ENCODE results near the gene CDC14A.
"Not testable (repeated sequence)": the region's sequence is repeated elsewhere in the genome, so short reads cannot be mapped to it uniquely, and the experiment has no call there.

Gene CDC14A

DNA sequence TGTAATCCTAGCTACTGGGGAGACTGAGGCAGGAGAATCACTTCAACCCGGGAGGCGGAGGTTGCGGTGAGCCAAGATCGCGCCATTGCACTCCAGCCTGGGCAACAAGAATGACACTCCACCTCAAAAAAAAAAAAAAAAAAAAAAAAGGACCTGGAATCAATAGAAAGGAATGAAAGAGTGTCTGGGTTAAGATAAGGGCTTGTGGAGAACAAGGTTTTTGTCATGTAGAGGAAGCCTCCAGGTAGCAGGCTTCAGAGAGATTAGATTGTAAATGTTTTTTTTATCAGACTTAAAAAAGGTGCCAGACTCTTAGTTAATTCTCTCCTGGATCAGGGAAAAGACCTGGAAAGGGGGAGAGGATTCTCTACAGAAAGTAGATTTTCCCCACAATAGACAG is 14.4 kb upstream of the CDC14A start:
- DNase-seq: not testable (repeated sequence)

DNA sequence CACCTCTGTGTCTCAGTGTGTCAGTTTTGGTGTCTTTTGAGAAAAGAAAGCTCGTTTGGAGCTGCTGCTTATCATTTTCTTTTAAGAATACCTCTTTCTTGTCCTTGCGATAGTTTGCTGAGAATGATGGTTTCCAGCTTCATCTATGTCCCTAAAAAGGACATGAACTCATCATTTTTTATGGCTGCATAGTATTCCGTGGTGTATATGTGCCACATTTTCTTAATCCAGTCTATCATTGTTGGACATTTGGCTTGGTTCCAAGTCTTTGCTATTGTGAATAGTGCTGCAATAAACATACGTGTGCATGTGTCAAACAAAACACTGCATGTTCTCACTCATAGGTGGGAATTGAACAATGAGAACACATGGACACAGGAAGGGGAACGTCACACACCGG is 12.6 kb upstream of the CDC14A start:
- not testable (repeated sequence) for DNase-seq

DNA sequence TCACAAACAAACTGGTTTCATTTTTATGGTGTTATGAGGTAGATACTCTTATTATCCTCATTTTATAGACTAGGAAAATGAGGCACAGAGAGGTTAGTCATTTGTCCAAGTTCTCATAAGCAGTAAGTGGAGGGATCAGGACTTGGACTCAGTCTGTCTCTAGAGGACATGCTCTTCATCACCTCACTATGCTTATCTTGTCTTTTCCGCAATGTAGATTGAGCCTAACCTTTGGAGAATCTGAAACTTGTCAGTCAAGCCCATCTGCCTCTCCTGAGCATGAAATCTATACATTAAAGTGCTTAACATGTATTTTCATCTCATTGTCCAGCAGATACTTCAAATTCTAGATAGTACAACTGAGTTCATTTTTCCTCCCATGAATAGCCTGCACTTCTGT is 11.8 kb upstream of the CDC14A start:
- DNase-seq: no peak

DNA sequence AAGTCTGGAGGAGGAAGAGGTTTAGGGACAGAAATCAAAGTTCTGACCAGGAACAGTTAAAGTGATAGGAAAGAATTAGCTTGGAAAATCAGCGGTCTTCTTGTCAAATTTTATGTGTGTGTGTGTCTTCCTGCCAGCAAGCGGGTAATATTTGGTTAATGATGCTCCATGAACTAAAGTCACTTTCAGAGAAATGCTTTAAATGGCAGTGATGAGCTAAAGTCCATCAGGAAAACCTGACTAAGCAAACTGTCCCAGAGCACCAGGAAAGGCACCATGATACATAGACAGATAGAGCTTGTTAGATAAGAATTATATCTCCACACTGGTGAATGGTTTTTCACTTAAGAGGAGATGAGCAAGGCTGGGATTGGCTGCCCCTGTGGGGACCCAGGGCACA is 10.0 kb upstream of the CDC14A start:
- no peak for DNase-seq

GRCh38 chr1:100343897-100344296 is 8.4 kb upstream of the CDC14A start:
- no peak for DNase-seq

GRCh38 chr1:100344774-100345173 is 7.5 kb upstream of the CDC14A start:
- no peak for DNase-seq

GRCh38 chr1:100346387-100346786 is 5.9 kb upstream of the CDC14A start:
- no peak for DNase-seq

- DNase-seq: no peak
Measured at GRCh38 chr1:100347009-100347966, 5.0 kb upstream of the CDC14A start.

DNA sequence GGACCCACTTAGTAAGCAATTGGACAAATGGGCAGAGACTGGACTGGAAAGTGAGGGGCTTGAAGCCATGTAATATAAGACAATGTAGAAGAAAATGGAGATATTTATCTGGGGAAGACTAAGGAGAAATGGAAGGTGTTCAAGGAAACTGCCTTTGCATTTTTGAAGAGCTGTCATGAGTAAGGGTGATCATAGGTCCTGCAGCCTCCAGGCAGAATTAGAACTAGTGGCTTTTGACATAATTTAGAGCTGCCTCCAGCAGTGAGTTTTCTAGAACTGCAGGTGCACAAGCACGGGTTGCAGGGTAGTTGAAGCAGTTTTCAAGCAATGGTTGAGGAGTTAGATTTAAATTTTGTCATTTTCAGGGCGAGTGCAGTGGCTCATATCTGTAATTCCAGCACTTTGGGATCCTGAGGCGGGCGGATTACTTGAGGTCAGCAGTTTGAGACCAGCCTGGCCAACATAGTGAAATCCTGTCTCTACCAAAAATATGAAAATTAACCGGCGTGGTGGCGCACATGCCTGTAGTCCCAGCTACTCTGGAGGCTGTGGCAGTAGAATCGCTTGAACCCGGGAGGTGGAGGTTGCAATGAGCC is 3.7 kb upstream of the CDC14A start:
- no peak for DNase-seq

GRCh38 chr1:100349246-100349645 is 3.1 kb upstream of the CDC14A start:
- DNase-seq: no peak

- DNase-seq: no peak
Measured at GRCh38 chr1:100350787-100351094, 1.6 kb upstream of the CDC14A start.

- DNase-seq: peak; percentile 74 to 94 (median 84)
Measured at GRCh38 chr1:100351095-100351887, 1.0 kb upstream of the CDC14A start.

GRCh38 chr1:100353071-100353801 is 930 bp downstream of the CDC14A start:
- peak in 4 of 5 experiments; percentile 9 to 49 (median 24) for DNase-seq

DNA sequence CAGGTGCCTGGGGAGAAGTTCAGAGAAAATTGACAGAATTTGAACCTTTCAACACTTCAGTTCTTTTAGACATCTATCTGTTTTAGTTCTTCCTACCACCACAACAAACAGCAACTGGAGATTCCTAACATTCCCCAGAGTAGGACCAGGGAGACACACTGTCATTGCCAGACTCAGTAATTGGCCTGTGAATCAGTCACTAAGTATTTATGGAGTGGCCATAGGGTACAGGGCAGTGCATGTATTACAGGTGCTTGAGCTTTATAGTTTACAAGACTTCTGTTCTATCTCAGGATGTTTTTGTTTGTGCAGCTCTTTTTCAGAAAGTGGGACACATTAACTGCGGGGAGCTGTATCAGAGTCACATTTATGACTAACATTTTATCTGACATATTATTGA is 1.7 kb downstream of the CDC14A start:
- peak in 1 of 5 experiments; percentile 10 for DNase-seq

- peak in 1 of 5 experiments; percentile 53 for DNase-seq
Measured at GRCh38 chr1:100354971-100355394, 2.7 kb downstream of the CDC14A start.

DNA sequence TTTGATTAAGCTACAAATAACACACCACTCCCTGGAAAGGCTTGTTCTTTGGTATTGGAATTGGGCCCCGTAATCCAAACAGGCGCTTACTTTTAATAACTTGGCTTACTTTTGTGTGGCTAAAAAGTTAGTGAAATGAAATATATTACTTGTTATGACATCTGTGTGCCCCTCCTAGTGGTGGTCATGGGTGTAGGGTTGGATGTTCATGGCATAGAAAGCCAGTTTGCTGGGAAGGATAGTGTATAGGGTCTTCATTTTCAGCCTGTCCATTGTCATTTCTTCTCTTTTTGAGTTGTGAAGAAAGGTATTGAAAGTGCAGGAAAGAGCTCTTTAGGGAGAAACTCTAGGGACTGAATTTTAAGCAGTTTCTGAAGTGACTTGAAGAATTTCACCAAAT is 5.9 kb downstream of the CDC14A start:
- peak in 1 of 5 experiments; percentile 34 for DNase-seq

GRCh38 chr1:100359139-100359538 is 6.8 kb downstream of the CDC14A start:
- no peak for DNase-seq

GRCh38 chr1:100360790-100361510 is 8.6 kb downstream of the CDC14A start:
- no peak for DNase-seq

DNA sequence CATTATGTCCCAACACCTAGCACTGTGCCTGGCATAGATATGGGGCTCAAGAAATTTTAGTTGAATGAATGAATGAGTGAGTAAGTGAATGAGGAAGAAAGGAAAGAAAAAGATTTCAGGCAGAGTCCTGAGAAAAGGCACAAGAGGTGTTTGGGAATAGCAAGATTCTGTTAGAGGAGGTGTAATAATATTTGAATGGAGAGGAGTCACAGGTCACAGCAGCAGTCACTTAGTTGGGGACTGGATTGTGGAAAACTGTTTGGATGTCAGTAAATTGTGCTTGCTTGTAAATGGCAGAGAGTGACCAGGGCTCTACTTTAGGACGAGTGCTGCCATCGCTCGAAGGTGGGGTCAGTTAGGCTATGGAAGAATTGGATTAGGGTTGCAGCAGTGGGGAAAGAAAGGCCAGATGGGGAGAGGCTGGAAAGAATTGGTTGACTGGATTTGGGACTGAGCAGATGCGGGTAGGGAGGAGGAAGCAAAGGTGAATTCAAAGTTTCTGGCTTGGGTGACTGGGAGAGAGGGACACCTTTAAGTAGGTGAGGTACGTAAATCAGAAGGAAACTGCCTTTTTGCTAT is 9.3 kb downstream of the CDC14A start:
- DNase-seq: no peak

- peak in 1 of 5 experiments; percentile 55 for DNase-seq
Measured at GRCh38 chr1:100362821-100363466, 10.6 kb downstream of the CDC14A start.

- no peak for DNase-seq
Measured at GRCh38 chr1:100363831-100364230, 11.5 kb downstream of the CDC14A start.
